ENCODE measurements around the gene NRXN2.

GRCh38 chr11:64580412-64580811 lies 142.6 kb downstream of the NRXN2 start:
- TF ChIP-seq CTCF (IDR thresholded peaks at IDR 0.05) (no peak), POLR2A (IDR thresholded peaks at IDR 0.05) (no peak)

All from heart left ventricle (tissue), 13 donors.